Sigmoid colon (tissue), 4 donors: Measurements from ENCODE around the gene CLEC18C.
"Not testable (repeated sequence)": the region's sequence is repeated elsewhere in the genome, so short reads cannot be mapped to it uniquely, and the experiment has no call there.

ENCODE experiments used
- EP300 ChIP-seq, 4 donors: sonication (generic); formaldehyde crosslinking; IDR thresholded peaks; one replicate each; pipeline ENCODE4 v1.6.1; 2017; ENCODE audit warnings: antibody characterized with exemption in 4 of 4
- TF ChIP-seq, protein P1 (sequence below), 4 experiments: fragments of 450-650 bp in 3 of 4; fragments of 200-600 bp in 1 of 4; IDR thresholded peaks; one replicate each; pipeline ENCODE4 v1.5.1; 2016 to 2019; ENCODE audit warnings: antibody characterized with exemption in 4 of 4, mild to moderate bottlenecking in 3 of 4, moderate library complexity in 2 of 4

DNA sequence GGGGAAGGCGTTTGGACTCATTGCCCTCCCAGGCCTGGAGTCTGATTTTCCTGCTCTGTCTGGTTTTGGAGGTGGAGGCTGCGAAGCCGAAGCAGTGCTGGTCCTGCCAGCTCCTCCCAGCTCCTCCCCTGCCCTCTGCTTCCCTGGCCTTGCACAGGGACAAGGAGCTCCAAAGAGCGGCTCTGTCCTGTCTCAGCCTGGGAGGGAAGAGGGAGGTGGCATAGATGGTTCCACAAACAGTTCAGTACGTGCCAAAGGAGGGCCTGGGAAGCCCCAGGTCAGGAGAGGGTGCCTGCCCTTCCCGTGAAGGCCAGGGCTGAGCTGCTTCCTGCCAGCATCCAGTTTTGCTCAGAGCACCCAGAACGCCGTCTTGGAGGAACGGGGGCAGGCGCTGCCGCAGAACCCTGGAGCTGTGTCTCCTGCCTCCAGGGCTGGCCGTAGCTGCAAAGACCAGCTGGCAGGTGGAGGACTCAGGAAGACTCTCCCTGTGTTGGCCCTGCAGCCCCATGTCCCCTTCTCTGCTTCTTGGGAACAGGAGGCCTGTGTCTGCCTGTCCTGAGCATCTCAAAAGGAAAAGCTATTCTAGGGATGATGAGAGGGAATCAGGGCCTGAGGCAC is 23.2 kb downstream of the CLEC18C start:
- not testable (repeated sequence) for TF ChIP-seq EP300 (IDR thresholded peaks at IDR 0.05)
- TF ChIP-seq, protein P1, sequence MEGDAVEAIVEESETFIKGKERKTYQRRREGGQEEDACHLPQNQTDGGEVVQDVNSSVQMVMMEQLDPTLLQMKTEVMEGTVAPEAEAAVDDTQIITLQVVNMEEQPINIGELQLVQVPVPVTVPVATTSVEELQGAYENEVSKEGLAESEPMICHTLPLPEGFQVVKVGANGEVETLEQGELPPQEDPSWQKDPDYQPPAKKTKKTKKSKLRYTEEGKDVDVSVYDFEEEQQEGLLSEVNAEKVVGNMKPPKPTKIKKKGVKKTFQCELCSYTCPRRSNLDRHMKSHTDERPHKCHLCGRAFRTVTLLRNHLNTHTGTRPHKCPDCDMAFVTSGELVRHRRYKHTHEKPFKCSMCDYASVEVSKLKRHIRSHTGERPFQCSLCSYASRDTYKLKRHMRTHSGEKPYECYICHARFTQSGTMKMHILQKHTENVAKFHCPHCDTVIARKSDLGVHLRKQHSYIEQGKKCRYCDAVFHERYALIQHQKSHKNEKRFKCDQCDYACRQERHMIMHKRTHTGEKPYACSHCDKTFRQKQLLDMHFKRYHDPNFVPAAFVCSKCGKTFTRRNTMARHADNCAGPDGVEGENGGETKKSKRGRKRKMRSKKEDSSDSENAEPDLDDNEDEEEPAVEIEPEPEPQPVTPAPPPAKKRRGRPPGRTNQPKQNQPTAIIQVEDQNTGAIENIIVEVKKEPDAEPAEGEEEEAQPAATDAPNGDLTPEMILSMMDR (IDR thresholded peaks at IDR 0.05), result not testable (repeated sequence)
